K562 (cell line): ENCODE measurements around the gene ANAPC16. TPM values are rescaled to one million over a fixed set of nuclear protein-coding genes. Genes with fewer than 3 reads are reported as not detected.

ENCODE experiments used
- CBFA2T2 ChIP-seq: fragments of 450-650 bp; conservative IDR thresholded peaks from 2 replicates; pipeline ENCODE4 v1.6.1; 2017; ENCODE audit warnings: mild to moderate bottlenecking
- DPF2 ChIP-seq: fragments of 450-650 bp; IDR thresholded peaks from 2 replicates; pipeline ENCODE4 v1.6.1; 2016
- NR2C2 ChIP-seq, 2 experiments: fragments of 200-800 bp in 1 of 2; sonication (Bioruptor generic) in 1 of 2; sonication (generic) in 1 of 2; formaldehyde crosslinking in 1 of 2; IDR thresholded peaks; 2 replicates each; pipeline versions ENCODE4 v1.6.1 to v1.8.0; 2016 to 2022; ENCODE audit warnings: mild to moderate bottlenecking in 1 of 2, missing compliant biosample characterization in 1 of 2, missing genetic modification characterization in 1 of 2, missing genetic modification reagents in 1 of 2
- NRF1 ChIP-seq, 2 experiments: fragments of 450-650 bp; IDR thresholded peaks in 1 of 2; conservative IDR thresholded peaks in 1 of 2; 2 replicates each; pipeline ENCODE4 v1.6.1; 2014; ENCODE audit warnings: mild to moderate bottlenecking in 2 of 2
- RAD51 ChIP-seq: fragments of 450-650 bp; IDR thresholded peaks from 2 replicates; pipeline ENCODE4 v1.7.1; 2016; ENCODE audit warnings: low read depth, mild to moderate bottlenecking, borderline replicate concordance
- TFAM ChIP-seq: fragments of 250-450 bp; sonication (Bioruptor Pico); conservative IDR thresholded peaks from 2 replicates; pipeline ENCODE4 v1.5.0; 2021; ENCODE audit warnings: mild to moderate bottlenecking, moderate library complexity
- ZNF23 ChIP-seq: fragments of 250-450 bp; sonication (Bioruptor Pico); IDR thresholded peaks from 2 replicates; pipeline ENCODE4 v1.4.0; 2020; ENCODE audit warnings: mild to moderate bottlenecking
- ZSCAN32 ChIP-seq: fragments of 450-650 bp; formaldehyde crosslinking; IDR thresholded peaks from 2 replicates; pipeline ENCODE4 v1.4.0; 2020; ENCODE audit warnings: mild to moderate bottlenecking, moderate library complexity
- polyA plus RNA-seq, 8 experiments: library from polyadenylated mRNA; depleted of rRNA in 4 of 8; stranded (reverse) in 5 of 8; unstranded in 3 of 8; fragments of >200 nt; fragmentation: Nextera tagmentation in 2 of 8; fragmentation: Illumina TruSeq in 1 of 8; extraction: Ambion mirVana in 2 of 8; extraction: Trizol in 1 of 8; gene quantifications; 2 replicates each; pipeline versions ENCODE4 v1.2.1 to v1.2.3, GENCODE V29; 2011 to 2014; ENCODE audit warnings: inconsistent platforms in 1 of 8, missing spikeins in 1 of 8
- total RNA-seq, 7 experiments: library from RNA; depleted of rRNA in 6 of 7; stranded (reverse); fragments of >200 nt in 6 of 7; fragmentation: Illumina TruSeq in 2 of 7; extraction: Trizol in 2 of 7; gene quantifications; 2 replicates each; pipeline versions ENCODE4 v1.2.1 to v1.2.3, GENCODE V29; 2011 to 2021; ENCODE audit warnings: low replicate concordance in 1 of 7
- TF ChIP-seq, protein P1 (sequence below): fragments of 250-450 bp; sonication (Bioruptor Pico); IDR thresholded peaks from 2 replicates; pipeline ENCODE4 v1.4.0; 2020
- TF ChIP-seq, protein P2 (sequence below), 2 experiments: fragments of 200-800 bp in 1 of 2; sonication (Bioruptor generic) in 1 of 2; sonication (generic) in 1 of 2; formaldehyde crosslinking in 1 of 2; IDR thresholded peaks in 1 of 2; conservative IDR thresholded peaks in 1 of 2; 2 replicates each; pipeline versions ENCODE4 v1.5.0 to v1.6.1; 2016 to 2020; ENCODE audit warnings: missing compliant biosample characterization in 1 of 2, missing genetic modification characterization in 1 of 2, missing genetic modification reagents in 1 of 2
- TF ChIP-seq, protein P3 (sequence below): sonication (generic); formaldehyde crosslinking; IDR thresholded peaks from 2 replicates; pipeline ENCODE4 v1.8.0; 2022; ENCODE audit warnings: mild to moderate bottlenecking, low read depth, missing genetic modification reagents
- TF ChIP-seq, protein P4 (sequence below): sonication (generic); formaldehyde crosslinking; IDR thresholded peaks from 2 replicates; pipeline ENCODE4 v1.8.1; 2023; ENCODE audit warnings: missing genetic modification reagents, mild to moderate bottlenecking, borderline replicate concordance

ANAPC16 gene
- total and polyA plus RNA-seq, 9 of the 15 experiments (the other 6 are each of a cell fraction or from before 2014, with no cell fraction given) = 42.6 to 208 (median 108) TPM

DNA sequence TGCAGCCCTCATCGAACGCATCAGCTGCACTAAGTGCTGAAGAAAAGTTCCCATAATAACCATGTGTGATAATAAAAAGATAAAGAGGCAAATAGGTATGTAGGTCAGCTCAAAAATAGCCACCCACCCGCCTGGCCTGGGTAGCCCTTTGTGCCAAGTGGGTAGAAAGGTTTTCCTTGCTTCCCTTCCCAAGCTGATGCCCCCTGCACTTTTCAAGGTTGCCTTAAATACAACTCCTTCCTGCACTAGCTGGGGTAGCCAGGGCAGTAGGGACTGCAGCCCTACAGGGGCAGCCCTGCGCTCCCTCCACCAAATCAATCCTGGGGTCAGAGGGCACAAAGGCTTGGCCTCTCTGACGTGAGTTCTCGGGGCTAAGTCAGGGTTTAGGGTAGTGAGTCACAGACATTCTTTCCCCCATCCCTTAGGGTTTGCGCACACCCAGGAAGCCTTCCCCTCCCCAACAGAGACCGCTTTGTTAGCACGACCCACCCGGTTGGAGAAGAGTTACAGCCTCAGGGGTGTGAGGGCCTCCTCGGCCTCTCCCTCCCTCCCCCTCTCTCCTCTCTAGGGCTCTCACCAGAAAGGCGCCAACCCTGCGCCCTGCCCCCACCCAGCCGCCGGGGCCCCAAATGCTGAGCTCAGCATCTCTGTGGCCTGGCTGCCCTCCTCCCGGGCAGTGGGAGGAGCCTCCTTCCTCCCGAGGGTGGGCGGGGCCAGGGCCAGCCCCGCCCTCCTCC lies 44.6 kb downstream of the ANAPC16 start (continued):
- TF ChIP-seq, protein P1, sequence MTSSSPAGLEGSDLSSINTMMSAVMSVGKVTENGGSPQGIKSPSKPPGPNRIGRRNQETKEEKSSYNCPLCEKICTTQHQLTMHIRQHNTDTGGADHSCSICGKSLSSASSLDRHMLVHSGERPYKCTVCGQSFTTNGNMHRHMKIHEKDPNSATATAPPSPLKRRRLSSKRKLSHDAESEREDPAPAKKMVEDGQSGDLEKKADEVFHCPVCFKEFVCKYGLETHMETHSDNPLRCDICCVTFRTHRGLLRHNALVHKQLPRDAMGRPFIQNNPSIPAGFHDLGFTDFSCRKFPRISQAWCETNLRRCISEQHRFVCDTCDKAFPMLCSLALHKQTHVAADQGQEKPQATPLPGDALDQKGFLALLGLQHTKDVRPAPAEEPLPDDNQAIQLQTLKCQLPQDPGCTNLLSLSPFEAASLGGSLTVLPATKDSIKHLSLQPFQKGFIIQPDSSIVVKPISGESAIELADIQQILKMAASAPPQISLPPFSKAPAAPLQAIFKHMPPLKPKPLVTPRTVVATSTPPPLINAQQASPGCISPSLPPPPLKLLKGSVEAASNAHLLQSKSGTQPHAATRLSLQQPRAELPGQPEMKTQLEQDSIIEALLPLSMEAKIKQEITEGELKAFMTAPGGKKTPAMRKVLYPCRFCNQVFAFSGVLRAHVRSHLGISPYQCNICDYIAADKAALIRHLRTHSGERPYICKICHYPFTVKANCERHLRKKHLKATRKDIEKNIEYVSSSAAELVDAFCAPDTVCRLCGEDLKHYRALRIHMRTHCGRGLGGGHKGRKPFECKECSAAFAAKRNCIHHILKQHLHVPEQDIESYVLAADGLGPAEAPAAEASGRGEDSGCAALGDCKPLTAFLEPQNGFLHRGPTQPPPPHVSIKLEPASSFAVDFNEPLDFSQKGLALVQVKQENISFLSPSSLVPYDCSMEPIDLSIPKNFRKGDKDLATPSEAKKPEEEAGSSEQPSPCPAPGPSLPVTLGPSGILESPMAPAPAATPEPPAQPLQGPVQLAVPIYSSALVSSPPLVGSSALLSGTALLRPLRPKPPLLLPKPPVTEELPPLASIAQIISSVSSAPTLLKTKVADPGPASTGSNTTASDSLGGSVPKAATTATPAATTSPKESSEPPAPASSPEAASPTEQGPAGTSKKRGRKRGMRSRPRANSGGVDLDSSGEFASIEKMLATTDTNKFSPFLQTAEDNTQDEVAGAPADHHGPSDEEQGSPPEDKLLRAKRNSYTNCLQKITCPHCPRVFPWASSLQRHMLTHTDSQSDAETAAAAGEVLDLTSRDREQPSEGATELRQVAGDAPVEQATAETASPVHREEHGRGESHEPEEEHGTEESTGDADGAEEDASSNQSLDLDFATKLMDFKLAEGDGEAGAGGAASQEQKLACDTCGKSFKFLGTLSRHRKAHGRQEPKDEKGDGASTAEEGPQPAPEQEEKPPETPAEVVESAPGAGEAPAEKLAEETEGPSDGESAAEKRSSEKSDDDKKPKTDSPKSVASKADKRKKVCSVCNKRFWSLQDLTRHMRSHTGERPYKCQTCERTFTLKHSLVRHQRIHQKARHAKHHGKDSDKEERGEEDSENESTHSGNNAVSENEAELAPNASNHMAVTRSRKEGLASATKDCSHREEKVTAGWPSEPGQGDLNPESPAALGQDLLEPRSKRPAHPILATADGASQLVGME (CRISPR knock-in tag) = peak; percentile 95
- TF ChIP-seq NRF1 (conservative IDR thresholded peaks at IDR 0.05 in 1 of 2, IDR thresholded peaks at IDR 0.05 in 1 of 2) = peak; percentile 54 to 60
- no peak for TF ChIP-seq CBFA2T2
- TF ChIP-seq RAD51 = no peak
- TF ChIP-seq ZNF23 = 0 out of 2 replicates have a peak, but pooled peaks have one; percentile 20
- TF ChIP-seq NR2C2 (CRISPR knock-in tag; IDR thresholded peaks at IDR 0.05) = peak; percentile 93
- peak; percentile 96 for TF ChIP-seq NR2C2 (tag; IDR thresholded peaks at IDR 0.05)
- no peak for TF ChIP-seq TFAM
- TF ChIP-seq, protein P2, sequence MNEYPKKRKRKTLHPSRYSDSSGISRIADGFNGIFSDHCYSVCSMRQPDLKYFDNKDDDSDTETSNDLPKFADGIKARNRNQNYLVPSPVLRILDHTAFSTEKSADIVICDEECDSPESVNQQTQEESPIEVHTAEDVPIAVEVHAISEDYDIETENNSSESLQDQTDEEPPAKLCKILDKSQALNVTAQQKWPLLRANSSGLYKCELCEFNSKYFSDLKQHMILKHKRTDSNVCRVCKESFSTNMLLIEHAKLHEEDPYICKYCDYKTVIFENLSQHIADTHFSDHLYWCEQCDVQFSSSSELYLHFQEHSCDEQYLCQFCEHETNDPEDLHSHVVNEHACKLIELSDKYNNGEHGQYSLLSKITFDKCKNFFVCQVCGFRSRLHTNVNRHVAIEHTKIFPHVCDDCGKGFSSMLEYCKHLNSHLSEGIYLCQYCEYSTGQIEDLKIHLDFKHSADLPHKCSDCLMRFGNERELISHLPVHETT (CRISPR knock-in tag; conservative IDR thresholded peaks at IDR 0.05 in 1 of 2, IDR thresholded peaks at IDR 0.05 in 1 of 2) = peak in 1 of 2 experiments; percentile 43; a peak in 1 of 4 replicates
- TF ChIP-seq, protein P3, sequence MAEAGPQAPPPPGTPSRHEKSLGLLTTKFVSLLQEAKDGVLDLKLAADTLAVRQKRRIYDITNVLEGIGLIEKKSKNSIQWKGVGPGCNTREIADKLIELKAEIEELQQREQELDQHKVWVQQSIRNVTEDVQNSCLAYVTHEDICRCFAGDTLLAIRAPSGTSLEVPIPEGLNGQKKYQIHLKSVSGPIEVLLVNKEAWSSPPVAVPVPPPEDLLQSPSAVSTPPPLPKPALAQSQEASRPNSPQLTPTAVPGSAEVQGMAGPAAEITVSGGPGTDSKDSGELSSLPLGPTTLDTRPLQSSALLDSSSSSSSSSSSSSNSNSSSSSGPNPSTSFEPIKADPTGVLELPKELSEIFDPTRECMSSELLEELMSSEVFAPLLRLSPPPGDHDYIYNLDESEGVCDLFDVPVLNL (CRISPR knock-in tag) = peak; percentile 55; the same call in 1 of the 2 replicates
- TF ChIP-seq DPF2 = peak; percentile 82
- TF ChIP-seq, protein P4, sequence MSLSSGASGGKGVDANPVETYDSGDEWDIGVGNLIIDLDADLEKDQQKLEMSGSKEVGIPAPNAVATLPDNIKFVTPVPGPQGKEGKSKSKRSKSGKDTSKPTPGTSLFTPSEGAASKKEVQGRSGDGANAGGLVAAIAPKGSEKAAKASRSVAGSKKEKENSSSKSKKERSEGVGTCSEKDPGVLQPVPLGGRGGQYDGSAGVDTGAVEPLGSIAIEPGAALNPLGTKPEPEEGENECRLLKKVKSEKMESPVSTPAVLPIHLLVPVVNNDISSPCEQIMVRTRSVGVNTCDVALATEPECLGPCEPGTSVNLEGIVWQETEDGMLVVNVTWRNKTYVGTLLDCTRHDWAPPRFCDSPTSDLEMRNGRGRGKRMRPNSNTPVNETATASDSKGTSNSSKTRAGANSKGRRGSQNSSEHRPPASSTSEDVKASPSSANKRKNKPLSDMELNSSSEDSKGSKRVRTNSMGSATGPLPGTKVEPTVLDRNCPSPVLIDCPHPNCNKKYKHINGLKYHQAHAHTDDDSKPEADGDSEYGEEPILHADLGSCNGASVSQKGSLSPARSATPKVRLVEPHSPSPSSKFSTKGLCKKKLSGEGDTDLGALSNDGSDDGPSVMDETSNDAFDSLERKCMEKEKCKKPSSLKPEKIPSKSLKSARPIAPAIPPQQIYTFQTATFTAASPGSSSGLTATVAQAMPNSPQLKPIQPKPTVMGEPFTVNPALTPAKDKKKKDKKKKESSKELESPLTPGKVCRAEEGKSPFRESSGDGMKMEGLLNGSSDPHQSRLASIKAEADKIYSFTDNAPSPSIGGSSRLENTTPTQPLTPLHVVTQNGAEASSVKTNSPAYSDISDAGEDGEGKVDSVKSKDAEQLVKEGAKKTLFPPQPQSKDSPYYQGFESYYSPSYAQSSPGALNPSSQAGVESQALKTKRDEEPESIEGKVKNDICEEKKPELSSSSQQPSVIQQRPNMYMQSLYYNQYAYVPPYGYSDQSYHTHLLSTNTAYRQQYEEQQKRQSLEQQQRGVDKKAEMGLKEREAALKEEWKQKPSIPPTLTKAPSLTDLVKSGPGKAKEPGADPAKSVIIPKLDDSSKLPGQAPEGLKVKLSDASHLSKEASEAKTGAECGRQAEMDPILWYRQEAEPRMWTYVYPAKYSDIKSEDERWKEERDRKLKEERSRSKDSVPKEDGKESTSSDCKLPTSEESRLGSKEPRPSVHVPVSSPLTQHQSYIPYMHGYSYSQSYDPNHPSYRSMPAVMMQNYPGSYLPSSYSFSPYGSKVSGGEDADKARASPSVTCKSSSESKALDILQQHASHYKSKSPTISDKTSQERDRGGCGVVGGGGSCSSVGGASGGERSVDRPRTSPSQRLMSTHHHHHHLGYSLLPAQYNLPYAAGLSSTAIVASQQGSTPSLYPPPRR (CRISPR knock-in tag) = no peak
- peak; percentile 71 for TF ChIP-seq ZSCAN32 (CRISPR knock-in tag)
